Liver (tissue), 9 donors: ENCODE data around the gene TEX19. TPM values are rescaled to one million over a fixed set of nuclear protein-coding genes. Genes with fewer than 3 reads are reported as not detected.

Experiments
- DNase-seq: peaks from one replicate; pipeline ENCODE4 v3.0.0-alpha.2; 2017; ENCODE audit warnings: low spot score
- H3K27ac ChIP-seq, 2 donors: one replicate each; pipeline ENCODE4 v1.7.0; 2013; ENCODE audit warnings: inconsistent platforms in 2 of 2, low read length in 2 of 2, control low read depth in 1 of 2, low read depth in 1 of 2, mild to moderate bottlenecking in 1 of 2
- H3K27me3 ChIP-seq, 4 donors: one replicate each; pipeline versions ENCODE4 v1.6.1 to v1.7.0; 2013; ENCODE audit warnings: low read length in 3 of 4, inconsistent platforms in 1 of 4, mild to moderate bottlenecking in 1 of 4, moderate library complexity in 1 of 4; ENCODE audit not compliant: control insufficient read depth in 4 of 4, insufficient read depth in 4 of 4
- H3K36me3 ChIP-seq, 4 donors: one replicate each; pipeline versions ENCODE4 v1.6.1 to v1.7.0; 2013; ENCODE audit warnings: low read length in 3 of 4, mild to moderate bottlenecking in 3 of 4, low read depth in 1 of 4, moderate library complexity in 1 of 4; ENCODE audit not compliant: control insufficient read depth in 4 of 4, insufficient read depth in 3 of 4
- H3K4me1 ChIP-seq, 4 donors: one replicate each; pipeline versions ENCODE4 v1.6.1 to v1.7.0; 2013; ENCODE audit warnings: low read length in 3 of 4, mild to moderate bottlenecking in 3 of 4, moderate library complexity in 1 of 4; ENCODE audit not compliant: control insufficient read depth in 4 of 4, insufficient read depth in 4 of 4
- H3K4me3 ChIP-seq, 3 donors: one replicate each; pipeline versions ENCODE4 v1.6.1 to v1.7.0; 2013; ENCODE audit warnings: low read length in 3 of 3, control low read depth in 1 of 3, low read depth in 1 of 3, mild to moderate bottlenecking in 1 of 3
- H3K9ac ChIP-seq, 2 donors: one replicate each; pipeline ENCODE4 v1.7.0; 2013; ENCODE audit warnings: low read length in 2 of 2, mild to moderate bottlenecking in 2 of 2, moderate library complexity in 2 of 2, control low read depth in 1 of 2, low read depth in 1 of 2
- H3K9me3 ChIP-seq, 4 donors: one replicate each; pipeline versions ENCODE4 v1.6.1 to v1.7.0; 2013; ENCODE audit warnings: low read length in 3 of 4; ENCODE audit not compliant: control insufficient read depth in 4 of 4
- CTCF ChIP-seq: fragments of 150-350 bp; IDR thresholded peaks from 2 replicates; pipeline ENCODE4 v1.5.1; 2017; ENCODE audit warnings: improper control_type of control experiment, low read depth, low read length; ENCODE audit not compliant: missing input control
- GABPA ChIP-seq, 2 donors: IDR thresholded peaks in 1 of 2; conservative IDR thresholded peaks in 1 of 2; 2 replicates each; pipeline ENCODE4 v1.6.1; 2016; ENCODE audit warnings: antibody characterized with exemption in 2 of 2, mild to moderate bottlenecking in 1 of 2, moderate library complexity in 1 of 2
- HNF4A ChIP-seq, 2 donors: conservative IDR thresholded peaks; 2 replicates each; pipeline ENCODE4 v1.6.1; 2016; ENCODE audit warnings: antibody characterized with exemption in 2 of 2, mild to moderate bottlenecking in 2 of 2
- HNF4G ChIP-seq: IDR thresholded peaks from 2 replicates; pipeline ENCODE4 v1.6.1; 2016; ENCODE audit warnings: antibody characterized with exemption
- JUND ChIP-seq, 2 donors: IDR thresholded peaks; 2 replicates each; pipeline ENCODE4 v1.6.1; 2016; ENCODE audit warnings: antibody characterized with exemption in 2 of 2
- RXRA ChIP-seq, 2 donors: IDR thresholded peaks; 2 replicates each; pipeline ENCODE4 v1.6.1; 2017 to 2018; ENCODE audit warnings: antibody characterized with exemption in 2 of 2, mild to moderate bottlenecking in 1 of 2
- TAF1 ChIP-seq: conservative IDR thresholded peaks from 2 replicates; pipeline ENCODE4 v1.6.1; 2016; ENCODE audit warnings: antibody characterized with exemption, mild to moderate bottlenecking
- YY1 ChIP-seq: IDR thresholded peaks from 2 replicates; pipeline ENCODE4 v1.6.1; 2016; ENCODE audit warnings: antibody characterized with exemption, mild to moderate bottlenecking
- WGBS: extraction: QIAGEN DNeasy Blood & Tissue Kit; methylation state at CpG from one replicate; pipeline ENCODE4 v1.1.7; 2013; 5-methylcytosine and 5-hydroxymethylcytosine counted together
- polyA plus RNA-seq, 2 donors: library from polyadenylated mRNA; stranded (reverse) in 1 of 2; unstranded in 1 of 2; fragments of 200-250 nt in 1 of 2; fragments of >200 nt in 1 of 2; fragmentation: Nextera tagmentation in 1 of 2; extraction: Ambion mirVana in 1 of 2; gene quantifications; one replicate each; pipeline versions ENCODE4 v1.2.1 to v1.2.3, GENCODE V29; 2013 to 2015
- total RNA-seq, 2 donors: library from RNA; depleted of rRNA; stranded (reverse); fragments of >200 nt; gene quantifications; one replicate each; pipeline ENCODE4 v1.2.3, GENCODE V29; 2014
- TF ChIP-seq, protein P1 (sequence below): IDR thresholded peaks from 2 replicates; pipeline ENCODE4 v1.6.1; 2016; ENCODE audit warnings: antibody characterized with exemption
- donor health status: healthy.
- donor health status: healthy.
- donor health status: healthy.
- donor health status: healthy.
- donor health status: healthy.

The TEX19 gene, protein sequence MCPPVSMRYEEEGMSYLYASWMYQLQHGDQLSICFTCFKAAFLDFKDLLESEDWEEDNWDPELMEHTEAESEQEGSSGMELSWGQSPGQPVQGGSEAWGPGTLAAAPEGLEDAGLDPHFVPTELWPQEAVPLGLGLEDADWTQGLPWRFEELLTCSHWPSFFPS
- total RNA-seq (under 1 TPM in 1 of 2 donors, not detected in 1; 0.14 TPM), polyA plus RNA-seq (not detected)

- TF ChIP-seq, protein P1, sequence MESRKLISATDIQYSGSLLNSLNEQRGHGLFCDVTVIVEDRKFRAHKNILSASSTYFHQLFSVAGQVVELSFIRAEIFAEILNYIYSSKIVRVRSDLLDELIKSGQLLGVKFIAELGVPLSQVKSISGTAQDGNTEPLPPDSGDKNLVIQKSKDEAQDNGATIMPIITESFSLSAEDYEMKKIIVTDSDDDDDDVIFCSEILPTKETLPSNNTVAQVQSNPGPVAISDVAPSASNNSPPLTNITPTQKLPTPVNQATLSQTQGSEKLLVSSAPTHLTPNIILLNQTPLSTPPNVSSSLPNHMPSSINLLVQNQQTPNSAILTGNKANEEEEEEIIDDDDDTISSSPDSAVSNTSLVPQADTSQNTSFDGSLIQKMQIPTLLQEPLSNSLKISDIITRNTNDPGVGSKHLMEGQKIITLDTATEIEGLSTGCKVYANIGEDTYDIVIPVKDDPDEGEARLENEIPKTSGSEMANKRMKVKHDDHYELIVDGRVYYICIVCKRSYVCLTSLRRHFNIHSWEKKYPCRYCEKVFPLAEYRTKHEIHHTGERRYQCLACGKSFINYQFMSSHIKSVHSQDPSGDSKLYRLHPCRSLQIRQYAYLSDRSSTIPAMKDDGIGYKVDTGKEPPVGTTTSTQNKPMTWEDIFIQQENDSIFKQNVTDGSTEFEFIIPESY, result no peak
- TF ChIP-seq TAF1, result no peak
- no peak for TF ChIP-seq GABPA (IDR thresholded peaks at IDR 0.05 in 1 of 2, conservative IDR thresholded peaks at IDR 0.05 in 1 of 2)
- no peak for TF ChIP-seq HNF4G
- peaks cover 0 to 4% (median 1%) of the 10 kb centered on the region in 4 donors for H3K4me1 ChIP-seq
- H3K27me3 ChIP-seq, result peaks cover 0 to 3% (median 0%) of the 10 kb centered on the region in 4 donors
- H3K9ac ChIP-seq, result no peak within 1 kb of the TSS
- H3K36me3 ChIP-seq, result no peaks in the 10 kb centered on the region
- no peaks in the 10 kb centered on the region for H3K9me3 ChIP-seq
- WGBS, result 81% methylated on average over 21 of the region's 21 CpGs
- DNase-seq, result no peak
- H3K27ac ChIP-seq, result no peak within 1 kb of the TSS
- H3K4me3 ChIP-seq, result no peak within 1 kb of the TSS
These were observed at the start of gene TEX19 for GRCh38 chr17:82358465-82359350. Gene TEX19, plus strand, starts transcription at chr17:82359247. Its CDS starts 2,904 bp downstream, at chr17:82362151.

DNA sequence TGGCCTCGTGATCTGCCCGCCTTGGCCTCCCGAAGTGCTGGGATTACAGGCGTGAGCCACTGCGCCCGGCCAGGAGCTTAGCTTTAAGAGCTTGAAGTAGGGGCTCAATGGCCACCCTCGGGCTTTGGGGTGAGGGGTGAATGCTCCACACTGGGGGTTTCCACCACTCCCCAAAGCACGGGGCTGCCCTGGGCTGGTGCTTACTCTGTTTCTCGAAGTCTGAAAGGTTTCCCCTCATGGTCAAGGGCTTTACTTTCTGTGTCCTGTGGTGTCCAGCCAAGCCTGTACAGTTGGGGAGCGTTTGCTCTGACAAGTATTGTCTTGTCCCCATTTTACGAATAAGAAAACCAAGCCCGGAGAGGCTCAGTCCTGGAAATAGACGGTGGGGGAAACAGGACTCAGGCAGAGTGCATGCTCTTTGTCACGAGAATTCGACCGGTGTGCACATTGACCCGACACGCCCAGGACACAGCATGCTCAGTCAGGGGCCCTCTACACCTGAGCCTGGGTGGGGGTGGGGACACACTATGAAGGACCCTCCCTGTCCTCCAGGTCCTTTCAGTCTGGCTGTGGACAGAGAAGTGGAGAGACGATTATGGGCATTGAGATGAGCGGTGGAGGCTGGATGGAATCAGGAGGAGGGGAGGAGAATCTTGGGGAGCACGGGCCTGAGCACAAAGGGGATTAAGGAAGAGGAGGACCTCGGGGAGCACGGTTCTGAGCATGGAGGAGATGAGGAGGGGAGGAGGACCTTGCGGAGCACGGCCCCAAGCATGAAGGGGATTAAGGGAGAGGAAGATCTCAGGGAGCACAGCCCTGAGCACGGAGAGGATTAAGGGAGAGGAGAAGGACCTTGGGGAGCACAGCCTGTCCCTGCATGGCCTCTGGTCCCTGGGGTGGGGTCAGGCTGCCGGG, 49.1 kb upstream of the TEX19 start:
- TF ChIP-seq JUND (IDR thresholded peaks at IDR 0.05), result no peak
- TF ChIP-seq HNF4G, result no peak
- TF ChIP-seq HNF4A (conservative IDR thresholded peaks at IDR 0.05), result peak; percentile 45 to 66
- no peak overlapping the region for H3K4me3 ChIP-seq
- no peak overlapping the region for H3K27ac ChIP-seq
- H3K4me1 ChIP-seq, result peaks cover 0 to 9% (median 3%) of the 10 kb centered on the region in 4 donors
- no peaks in the 10 kb centered on the region for H3K9me3 ChIP-seq
- WGBS, result 69% methylated on average over 27 of the region's 27 CpGs
- H3K27me3 ChIP-seq, result no peaks in the 10 kb centered on the region
- H3K36me3 ChIP-seq, result no peaks in the 10 kb centered on the region
- DNase-seq, result no peak
- no peak overlapping the region for H3K9ac ChIP-seq

DNA sequence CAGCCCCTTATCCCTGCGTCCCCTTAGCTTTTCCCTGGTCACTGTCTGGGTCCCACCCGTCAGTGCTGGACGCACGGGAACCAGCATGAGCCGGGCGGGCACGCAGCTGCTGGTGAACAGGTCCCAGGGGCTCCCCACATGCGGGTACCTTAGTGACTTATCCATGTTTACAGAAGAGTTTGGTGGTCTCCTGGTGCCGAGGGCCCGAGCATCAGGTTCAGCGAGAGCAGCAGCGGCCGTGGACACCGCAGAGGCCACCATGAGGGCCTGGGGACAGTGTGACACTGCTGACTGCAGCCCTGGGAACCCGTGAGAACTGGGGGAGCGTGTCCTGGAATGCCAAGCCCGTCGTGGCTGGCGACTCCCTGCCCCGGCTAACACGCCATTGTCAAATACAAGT, 48.2 kb upstream of the TEX19 start:
- no peaks in the 10 kb centered on the region for H3K27me3 ChIP-seq
- 91% methylated on average over 21 of the region's 21 CpGs for WGBS
- H3K27ac ChIP-seq, result no peak overlapping the region
- H3K4me3 ChIP-seq, result no peak overlapping the region
- H3K9me3 ChIP-seq, result no peaks in the 10 kb centered on the region
- H3K9ac ChIP-seq, result no peak overlapping the region
- no peaks in the 10 kb centered on the region for H3K36me3 ChIP-seq
- TF ChIP-seq HNF4A (conservative IDR thresholded peaks at IDR 0.05) (no peak), HNF4G (no peak), CTCF (no peak), RXRA (IDR thresholded peaks at IDR 0.05) (no peak), YY1 (no peak), JUND (IDR thresholded peaks at IDR 0.05) (no peak)
- peaks cover 2 to 17% (median 7%) of the 10 kb centered on the region in 4 donors for H3K4me1 ChIP-seq
- DNase-seq, result no peak
